Fibroblast of villous mesenchyme (primary cell): Measurements from ENCODE around the gene OTOP2. TPM values are rescaled to one million over a fixed set of nuclear protein-coding genes. Genes with fewer than 3 reads are reported as not detected.

Experiments used
- DNase-seq: peaks from one replicate; pipeline ENCODE4 v3.0.0-alpha.2; 2010; ENCODE audit warnings: low read depth
- H3K4me3 ChIP-seq: 2 replicates; pipeline ENCODE4 v1.5.1; 2011; ENCODE audit warnings: low read depth, mild to moderate bottlenecking, low read length
- total RNA-seq: library from RNA; depleted of rRNA; stranded (reverse); fragments of >200 nt; gene quantifications from 2 replicates; pipeline ENCODE4 v1.2.3, GENCODE V29; 2012
- TF ChIP-seq, protein P1 (sequence below): IDR thresholded peaks from 2 replicates; pipeline ENCODE4 v1.5.1; 2012; ENCODE audit warnings: low read depth, mild to moderate bottlenecking, low read length; ENCODE audit not compliant: insufficient read depth

The OTOP2 gene
- total RNA-seq, 1 donor = not detected

DNA sequence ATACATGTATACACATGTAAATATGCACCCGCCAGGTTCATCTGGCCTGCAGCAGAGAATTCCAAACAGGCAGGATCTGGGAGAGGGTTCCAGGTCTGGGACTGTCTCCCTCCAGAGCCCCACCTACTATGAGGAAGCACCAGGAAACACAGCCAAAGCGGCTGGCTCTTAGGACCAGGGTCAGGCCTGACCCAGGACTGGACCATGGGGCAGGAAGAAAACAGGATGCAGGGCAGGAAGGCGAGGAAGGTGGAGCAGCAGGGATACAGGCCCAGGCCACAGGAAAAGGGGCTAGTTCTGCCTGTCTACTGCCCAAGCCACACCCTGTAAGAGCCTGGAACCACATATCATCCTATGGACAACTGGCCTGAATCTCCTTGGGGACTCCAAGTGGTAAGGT, 46.3 kb downstream of the OTOP2 start:
- TF ChIP-seq, protein P1, sequence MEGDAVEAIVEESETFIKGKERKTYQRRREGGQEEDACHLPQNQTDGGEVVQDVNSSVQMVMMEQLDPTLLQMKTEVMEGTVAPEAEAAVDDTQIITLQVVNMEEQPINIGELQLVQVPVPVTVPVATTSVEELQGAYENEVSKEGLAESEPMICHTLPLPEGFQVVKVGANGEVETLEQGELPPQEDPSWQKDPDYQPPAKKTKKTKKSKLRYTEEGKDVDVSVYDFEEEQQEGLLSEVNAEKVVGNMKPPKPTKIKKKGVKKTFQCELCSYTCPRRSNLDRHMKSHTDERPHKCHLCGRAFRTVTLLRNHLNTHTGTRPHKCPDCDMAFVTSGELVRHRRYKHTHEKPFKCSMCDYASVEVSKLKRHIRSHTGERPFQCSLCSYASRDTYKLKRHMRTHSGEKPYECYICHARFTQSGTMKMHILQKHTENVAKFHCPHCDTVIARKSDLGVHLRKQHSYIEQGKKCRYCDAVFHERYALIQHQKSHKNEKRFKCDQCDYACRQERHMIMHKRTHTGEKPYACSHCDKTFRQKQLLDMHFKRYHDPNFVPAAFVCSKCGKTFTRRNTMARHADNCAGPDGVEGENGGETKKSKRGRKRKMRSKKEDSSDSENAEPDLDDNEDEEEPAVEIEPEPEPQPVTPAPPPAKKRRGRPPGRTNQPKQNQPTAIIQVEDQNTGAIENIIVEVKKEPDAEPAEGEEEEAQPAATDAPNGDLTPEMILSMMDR = no peak
- no peak overlapping the region for H3K4me3 ChIP-seq
- no peak for DNase-seq

DNA sequence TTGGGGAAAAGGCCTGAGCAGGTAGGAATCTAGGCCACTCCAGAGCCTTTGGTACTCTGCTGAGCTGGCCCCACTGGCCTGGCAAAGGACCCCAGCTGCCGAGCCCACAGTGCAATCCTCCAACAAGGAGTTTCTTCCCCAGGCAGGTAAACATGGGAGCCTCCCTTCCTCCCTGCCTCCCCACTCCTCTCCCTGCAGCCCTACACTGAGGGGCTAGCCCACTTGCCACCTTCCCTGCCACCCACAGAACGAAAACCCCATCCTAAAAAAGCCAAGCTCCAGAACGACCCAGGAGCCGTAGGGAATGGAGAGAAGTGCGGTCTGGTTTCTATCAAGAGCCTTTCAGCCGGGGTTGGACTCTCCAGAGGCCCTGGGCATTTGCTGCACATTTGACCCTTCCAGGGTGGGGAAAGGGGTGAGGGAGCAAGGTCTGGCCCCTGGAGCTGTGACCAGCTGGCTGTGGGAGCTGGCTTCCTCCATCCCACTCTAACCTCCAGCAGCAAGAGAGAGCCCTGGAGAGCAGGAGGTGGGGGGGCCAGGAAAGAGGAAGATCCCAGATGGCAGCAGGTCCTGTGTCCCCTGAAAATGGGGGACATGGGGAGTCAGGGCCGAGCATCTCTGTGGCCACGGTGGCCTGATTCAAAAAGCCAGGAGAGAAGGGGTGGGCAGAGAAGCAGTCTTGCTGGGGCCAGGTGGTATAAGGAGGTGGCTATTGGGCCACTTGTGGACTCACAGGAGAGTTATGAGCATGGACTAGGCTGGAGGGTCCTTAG, 47.2 kb downstream of the OTOP2 start:
- no peak overlapping the region for H3K4me3 ChIP-seq
- TF ChIP-seq, protein P1 = no peak
- DNase-seq = no peak

DNA sequence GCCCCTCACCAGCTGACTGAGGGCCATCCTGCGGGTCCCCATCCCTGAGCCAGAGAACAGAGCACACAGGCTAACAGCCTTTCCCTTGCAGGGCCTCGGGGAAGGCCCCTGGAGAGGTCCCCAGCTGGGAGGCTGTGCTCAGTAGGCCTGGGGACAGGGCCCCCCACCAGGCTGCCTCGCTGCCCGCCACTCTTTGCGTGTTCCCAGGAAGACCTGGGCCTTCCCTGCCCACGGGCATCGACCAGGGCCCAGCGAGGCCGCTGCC, 47.7 kb downstream of the OTOP2 start:
- H3K4me3 ChIP-seq = peak overlapping the region; percentile 54
- no peak for DNase-seq
- TF ChIP-seq, protein P1 = no peak

DNA sequence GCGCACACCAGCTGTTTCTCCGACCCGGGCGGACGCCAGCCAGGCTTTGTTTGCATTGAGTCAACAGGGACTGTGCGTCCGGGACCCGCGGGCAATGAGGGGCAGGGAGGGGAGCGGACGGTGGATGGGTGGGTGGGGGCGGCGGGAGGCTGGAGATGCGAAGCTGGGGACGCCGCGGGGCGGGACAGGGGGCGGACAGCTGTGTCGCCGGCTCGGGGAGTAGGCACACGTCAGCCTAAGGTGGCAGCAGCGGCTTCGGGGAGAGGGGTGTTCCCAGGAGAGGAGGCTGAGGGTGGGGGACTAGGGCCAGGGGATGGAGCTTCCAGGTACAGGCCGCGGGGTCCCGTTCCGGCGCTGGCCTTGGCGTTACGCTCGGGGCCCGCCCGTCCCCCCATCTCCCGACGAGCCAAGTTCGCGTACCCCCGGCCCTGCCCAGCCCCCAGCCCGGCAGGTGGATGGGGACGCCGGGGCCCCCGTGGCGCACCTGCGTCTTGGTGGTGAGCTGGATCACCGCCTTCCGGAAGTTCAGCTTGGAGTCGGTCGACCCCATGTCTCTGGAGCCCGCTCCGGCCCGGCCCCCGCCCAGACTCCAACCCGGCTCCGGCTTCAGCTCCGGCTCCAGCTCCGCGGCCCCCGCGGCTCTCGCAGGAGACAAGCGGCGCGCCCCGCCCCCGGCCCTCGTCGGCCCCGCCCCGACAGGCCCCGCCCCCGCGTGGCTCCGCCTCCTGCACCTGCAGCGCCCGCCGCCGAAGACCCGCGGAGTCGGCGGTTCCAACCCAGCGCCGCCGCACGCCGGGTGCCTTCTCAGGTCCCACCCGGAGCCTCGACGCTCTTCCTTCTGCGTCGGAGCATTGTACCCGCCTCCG, 48.3 kb downstream of the OTOP2 start, which contains the start of gene HID1:
TSS of gene HID1 (minus strand) at position 653 of the 866 bp plus-strand sequence. CDS start at position 550, 103 bp downstream.
- DNase-seq = no peak
- TF ChIP-seq, protein P1 = no peak
- peak within 1 kb of the TSS; percentile 54 for H3K4me3 ChIP-seq

DNA sequence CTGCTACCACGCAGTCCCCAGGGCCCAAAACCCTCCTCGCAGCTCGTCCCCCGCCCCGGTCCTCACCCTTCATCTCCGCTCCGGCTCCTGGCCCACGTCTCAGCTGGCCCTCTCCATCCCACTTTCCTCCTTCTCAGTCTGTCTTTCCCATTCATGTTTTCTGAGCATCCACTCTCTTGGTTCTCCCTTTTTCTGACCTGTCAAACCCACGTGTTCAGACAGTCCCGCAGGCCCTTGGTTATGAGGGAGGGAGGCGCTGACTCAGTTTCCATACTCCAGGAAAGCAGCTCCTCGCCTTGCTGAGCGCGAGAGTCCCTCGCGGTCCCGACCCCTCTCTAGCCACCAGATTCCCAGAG, 48.9 kb downstream of the OTOP2 start:
- peak overlapping the region; percentile 54 for H3K4me3 ChIP-seq

DNA sequence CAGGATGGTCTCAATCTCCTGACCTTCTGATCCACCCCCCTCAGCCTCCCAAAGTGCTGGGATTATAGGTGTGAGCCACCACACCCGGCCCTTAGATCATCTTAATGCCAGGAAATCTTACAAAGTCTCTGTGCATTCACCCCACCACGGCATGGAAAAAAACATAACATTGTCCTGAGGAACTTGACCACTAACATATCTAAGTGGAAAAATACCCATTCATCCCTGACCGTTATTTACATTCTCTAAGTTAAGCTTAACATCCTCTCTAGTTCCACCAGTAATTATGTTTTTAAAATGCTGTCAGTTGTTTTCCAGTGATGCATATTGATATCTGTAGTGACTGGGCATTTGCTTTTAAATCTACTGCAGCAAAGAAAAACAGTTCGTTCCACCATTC, 51.9 kb downstream of the OTOP2 start:
- H3K4me3 ChIP-seq = no peak overlapping the region
- TF ChIP-seq, protein P1 = no peak
- DNase-seq = peak; percentile 77

More for the DNA sequence above, 48.9 kb downstream of the OTOP2 start:
- TF ChIP-seq, protein P1 = no peak
- DNase-seq = no peak
